K562 (cell line): ENCODE measurements around the gene CBX4. TPM values are rescaled to one million over a fixed set of nuclear protein-coding genes. Genes with fewer than 3 reads are reported as not detected.
A peak's percentile ranks its signal among the peaks of the same experiment; 100 is the strongest.

ENCODE experiments used
- CC2D1A ChIP-seq: fragments of 450-650 bp; IDR thresholded peaks from 2 replicates; pipeline ENCODE4 v1.6.1; 2017; ENCODE audit warnings: mild to moderate bottlenecking
- CSDE1 ChIP-seq, 2 experiments: fragments of 450-650 bp; IDR thresholded peaks; 2 replicates each; pipeline ENCODE4 v1.6.1; 2016; ENCODE audit warnings: mild to moderate bottlenecking in 1 of 2
- KLF13 ChIP-seq: fragments of 450-650 bp; IDR thresholded peaks from 2 replicates; pipeline ENCODE4 v1.6.1; 2016; ENCODE audit warnings: missing genetic modification characterization, low read depth, mild to moderate bottlenecking, missing compliant biosample characterization, moderate library complexity, borderline replicate concordance
- MEF2D ChIP-seq: conservative IDR thresholded peaks from 2 replicates; pipeline ENCODE4 v1.6.1; 2016; ENCODE audit warnings: low read depth, missing genetic modification characterization, missing compliant biosample characterization
- MTA3 ChIP-seq: fragments of 450-650 bp; formaldehyde crosslinking; IDR thresholded peaks from 2 replicates; pipeline ENCODE4 v1.6.1; 2017; ENCODE audit warnings: mild to moderate bottlenecking, borderline replicate concordance
- POLR2AphosphoS2 ChIP-seq: IDR thresholded peaks from 2 replicates; pipeline ENCODE4 v1.6.1; 2012; ENCODE audit warnings: low read length, improper control_type of control experiment
- RBFOX2 ChIP-seq: fragments of 200-400 bp; formaldehyde crosslinking; IDR thresholded peaks from 2 replicates; pipeline ENCODE4 v1.6.1; 2017; ENCODE audit warnings: low read depth, mild to moderate bottlenecking, low read length, moderate library complexity
- RBM14 ChIP-seq: fragments of 200-400 bp; formaldehyde crosslinking; IDR thresholded peaks from 2 replicates; pipeline ENCODE4 v1.6.1; 2018; ENCODE audit warnings: low read depth, mild to moderate bottlenecking, low read length, moderate library complexity, borderline replicate concordance; ENCODE audit not compliant: insufficient read depth
- RBM25 ChIP-seq: fragments of 200-400 bp; formaldehyde crosslinking; IDR thresholded peaks from 2 replicates; pipeline ENCODE4 v1.6.1; 2018; ENCODE audit warnings: low read length, low read depth, moderate library complexity; ENCODE audit not compliant: severe bottlenecking
- SMARCC2 ChIP-seq: fragments of 450-650 bp; IDR thresholded peaks from 2 replicates; pipeline ENCODE4 v1.6.1; 2017; ENCODE audit warnings: antibody characterized with exemption, moderate library complexity, mild to moderate bottlenecking, low read depth
- SRSF3 ChIP-seq: fragments of 200-400 bp; formaldehyde crosslinking; IDR thresholded peaks from 2 replicates; pipeline ENCODE4 v1.6.1; 2016; ENCODE audit warnings: mild to moderate bottlenecking, low read length, moderate library complexity; ENCODE audit not compliant: insufficient read depth
- TAF9B ChIP-seq: fragments of 450-650 bp; IDR thresholded peaks from 2 replicates; pipeline ENCODE4 v1.6.1; 2018; ENCODE audit warnings: mild to moderate bottlenecking; ENCODE audit not compliant: partially characterized antibody
- TCFL5 ChIP-seq: fragments of 250-450 bp; sonication (Bioruptor Pico); conservative IDR thresholded peaks from 2 replicates; pipeline ENCODE4 v1.6.1; 2021; ENCODE audit warnings: mild to moderate bottlenecking, moderate library complexity, matching md5 sums
- THRB ChIP-seq: fragments of 450-650 bp; formaldehyde crosslinking; conservative IDR thresholded peaks from 2 replicates; pipeline ENCODE4 v1.4.0; 2022; ENCODE audit warnings: mild to moderate bottlenecking, missing genetic modification characterization
- TRIM24 ChIP-seq, 2 experiments: fragments of 450-650 bp; IDR thresholded peaks; 2 replicates each; pipeline ENCODE4 v1.6.1; 2016
- TSC22D4 ChIP-seq: fragments of 450-650 bp; IDR thresholded peaks from 2 replicates; pipeline ENCODE4 v1.6.1; 2016; ENCODE audit warnings: missing genetic modification characterization, missing biosample characterization, control low read depth
- ZBTB11 ChIP-seq, 3 experiments: fragments of 200-800 bp in 1 of 3; fragments of 250-450 bp in 1 of 3; fragments of 450-650 bp in 1 of 3; sonication (Bioruptor Pico) in 1 of 3; sonication (Bioruptor generic) in 1 of 3; formaldehyde crosslinking in 1 of 3; IDR thresholded peaks; 2 replicates each; pipeline versions ENCODE4 v1.6.1 to v1.8.0; 2016 to 2022; ENCODE audit warnings: mild to moderate bottlenecking in 2 of 3, missing genetic modification characterization in 2 of 3, missing compliant biosample characterization in 1 of 3, moderate library complexity in 1 of 3
- ZHX1 ChIP-seq: fragments of 150-350 bp; conservative IDR thresholded peaks from 2 replicates; pipeline ENCODE4 v1.6.1; 2014; ENCODE audit warnings: low read length
- ZNF780A ChIP-seq: fragments of 250-450 bp; sonication (Bioruptor Pico); IDR thresholded peaks from 2 replicates; pipeline ENCODE4 v1.5.0; 2021; ENCODE audit warnings: mild to moderate bottlenecking
- polyA plus RNA-seq, 8 experiments: library from polyadenylated mRNA; depleted of rRNA in 4 of 8; stranded (reverse) in 5 of 8; unstranded in 3 of 8; fragments of >200 nt; fragmentation: Nextera tagmentation in 2 of 8; fragmentation: Illumina TruSeq in 1 of 8; extraction: Ambion mirVana in 2 of 8; extraction: Trizol in 1 of 8; gene quantifications; 2 replicates each; pipeline versions ENCODE4 v1.2.1 to v1.2.3, GENCODE V29; 2011 to 2014; ENCODE audit warnings: inconsistent platforms in 1 of 8, missing spikeins in 1 of 8
- total RNA-seq, 7 experiments: library from RNA; depleted of rRNA in 6 of 7; stranded (reverse); fragments of >200 nt in 6 of 7; fragmentation: Illumina TruSeq in 2 of 7; extraction: Trizol in 2 of 7; gene quantifications; 2 replicates each; pipeline versions ENCODE4 v1.2.1 to v1.2.3, GENCODE V29; 2011 to 2021; ENCODE audit warnings: low replicate concordance in 1 of 7

Gene CBX4
- total and polyA plus RNA-seq, 9 of the 15 experiments (the other 6 are each of a cell fraction or from before 2014, with no cell fraction given) = 0.98 to 50.5 (median 10.0) TPM

- TF ChIP-seq ZBTB11 (CRISPR knock-in tag; IDR thresholded peaks at IDR 0.05) (peak in 1 of 3 experiments; percentile 39; a peak in 2 of 6 replicates), THRB (no peak), TCFL5 (CRISPR knock-in tag) (no peak), KLF13 (tag) (peak; percentile 71), CC2D1A (no peak), RBM14 (0 out of 2 replicates have a peak, but pooled peaks have one; percentile 62), MEF2D (tag) (no peak), ZNF780A (CRISPR knock-in tag) (no peak), TAF9B (no peak), TSC22D4 (tag) (no peak), CSDE1 (IDR thresholded peaks at IDR 0.05) (no peak), POLR2AphosphoS2 (no peak), TRIM24 (IDR thresholded peaks at IDR 0.05) (peak; percentile 40 to 92; a peak in 3 of 4 replicates), SRSF3 (no peak), MTA3 (peak; percentile 99), ZHX1 (0 out of 2 replicates have a peak, but pooled peaks have one; percentile 37), RBFOX2 (peak; percentile 86), RBM25 (peak; percentile 60), SMARCC2 (peak; percentile 85; the same call in 1 of the 2 replicates)
Measured at GRCh38 chr17:79839356-79840268, at the start of gene CBX4 (continued).
